ENCODE results near the gene TMEM150C. TPM values are rescaled to one million over a fixed set of nuclear protein-coding genes. Genes with fewer than 3 reads are reported as not detected.
"Not testable (repeated sequence)": the region's sequence is repeated elsewhere in the genome, so short reads cannot be mapped to it uniquely, and the experiment has no call there.

TMEM150C gene
- total RNA-seq, 1 donor from 2014 or later, result 8.5 TPM

DNA sequence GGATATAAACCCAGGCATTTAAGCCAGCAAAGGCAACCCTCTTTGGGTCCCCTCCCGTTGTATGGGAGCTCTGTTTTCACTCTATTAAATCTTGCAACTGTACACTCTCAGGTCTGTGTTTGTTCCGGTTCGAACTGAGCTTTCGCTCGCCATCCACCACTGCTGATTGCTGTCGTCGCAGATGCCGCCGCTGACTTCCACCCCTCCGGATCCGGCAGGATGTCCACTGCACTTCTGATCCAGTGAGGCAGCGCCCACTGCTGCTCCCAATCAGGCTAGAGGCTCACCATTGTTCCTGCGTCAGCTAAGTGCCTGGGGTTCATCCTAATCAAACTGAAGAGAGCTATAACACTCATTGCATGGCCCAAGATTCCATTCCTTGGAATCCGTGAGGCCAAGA, 82.2 kb downstream of the TMEM150C start:
- no peak overlapping the region for H3K27ac Mint-ChIP-seq (ENCODE audit: unreplicated experiment)
- H3K4me3 Mint-ChIP-seq, result no peak overlapping the region
- no peaks in the 10 kb centered on the region for H3K27me3 Mint-ChIP-seq (ENCODE audit: low read depth)
- peaks cover 6% of the 10 kb centered on the region for H3K9me3 Mint-ChIP-seq
- peaks cover 5% of the 10 kb centered on the region for H3K36me3 Mint-ChIP-seq (ENCODE audit: low read depth)
- DNase-seq (ENCODE audit: low read depth, low spot score), result no peak
- TF ChIP-seq, protein P1, sequence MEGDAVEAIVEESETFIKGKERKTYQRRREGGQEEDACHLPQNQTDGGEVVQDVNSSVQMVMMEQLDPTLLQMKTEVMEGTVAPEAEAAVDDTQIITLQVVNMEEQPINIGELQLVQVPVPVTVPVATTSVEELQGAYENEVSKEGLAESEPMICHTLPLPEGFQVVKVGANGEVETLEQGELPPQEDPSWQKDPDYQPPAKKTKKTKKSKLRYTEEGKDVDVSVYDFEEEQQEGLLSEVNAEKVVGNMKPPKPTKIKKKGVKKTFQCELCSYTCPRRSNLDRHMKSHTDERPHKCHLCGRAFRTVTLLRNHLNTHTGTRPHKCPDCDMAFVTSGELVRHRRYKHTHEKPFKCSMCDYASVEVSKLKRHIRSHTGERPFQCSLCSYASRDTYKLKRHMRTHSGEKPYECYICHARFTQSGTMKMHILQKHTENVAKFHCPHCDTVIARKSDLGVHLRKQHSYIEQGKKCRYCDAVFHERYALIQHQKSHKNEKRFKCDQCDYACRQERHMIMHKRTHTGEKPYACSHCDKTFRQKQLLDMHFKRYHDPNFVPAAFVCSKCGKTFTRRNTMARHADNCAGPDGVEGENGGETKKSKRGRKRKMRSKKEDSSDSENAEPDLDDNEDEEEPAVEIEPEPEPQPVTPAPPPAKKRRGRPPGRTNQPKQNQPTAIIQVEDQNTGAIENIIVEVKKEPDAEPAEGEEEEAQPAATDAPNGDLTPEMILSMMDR (conservative IDR thresholded peaks at IDR 0.05), result no peak
- peaks cover 6% of the 10 kb centered on the region for H3K4me1 Mint-ChIP-seq

GRCh38 chr4:82477469-82477868, 84.3 kb downstream of the TMEM150C start:
- H3K4me3 Mint-ChIP-seq; H3K27ac Mint-ChIP-seq (ENCODE audit: unreplicated experiment); H3K27me3 Mint-ChIP-seq (ENCODE audit: low read depth); H3K4me1 Mint-ChIP-seq; H3K36me3 Mint-ChIP-seq (ENCODE audit: low read depth); DNase-seq (ENCODE audit: low read depth, low spot score); H3K9me3 Mint-ChIP-seq: not testable (repeated sequence)

DNA sequence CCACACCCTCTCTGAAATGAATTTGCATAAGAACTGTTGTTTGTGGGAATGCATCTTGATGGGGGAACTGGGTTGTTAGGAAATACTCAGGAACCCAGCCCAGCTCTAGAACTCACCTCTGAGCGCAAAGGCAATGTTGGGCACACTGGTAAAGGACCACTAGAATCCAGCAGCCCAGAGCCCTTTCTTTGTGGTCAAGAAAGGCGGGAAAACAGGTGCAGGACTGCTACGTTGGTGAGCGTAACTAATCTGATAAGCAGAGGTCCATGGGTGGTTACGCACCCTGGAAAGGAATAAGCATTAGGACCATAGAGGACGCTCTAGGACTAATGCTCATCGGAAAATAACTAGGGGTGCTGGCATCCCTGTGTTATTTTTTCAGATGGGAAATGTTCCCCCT, 85.9 kb downstream of the TMEM150C start:
- DNase-seq (ENCODE audit: low read depth, low spot score); H3K4me1 Mint-ChIP-seq; H3K4me3 Mint-ChIP-seq; H3K36me3 Mint-ChIP-seq (ENCODE audit: low read depth); H3K27ac Mint-ChIP-seq (ENCODE audit: unreplicated experiment); H3K9me3 Mint-ChIP-seq; H3K27me3 Mint-ChIP-seq (ENCODE audit: low read depth): not testable (repeated sequence)

DNA sequence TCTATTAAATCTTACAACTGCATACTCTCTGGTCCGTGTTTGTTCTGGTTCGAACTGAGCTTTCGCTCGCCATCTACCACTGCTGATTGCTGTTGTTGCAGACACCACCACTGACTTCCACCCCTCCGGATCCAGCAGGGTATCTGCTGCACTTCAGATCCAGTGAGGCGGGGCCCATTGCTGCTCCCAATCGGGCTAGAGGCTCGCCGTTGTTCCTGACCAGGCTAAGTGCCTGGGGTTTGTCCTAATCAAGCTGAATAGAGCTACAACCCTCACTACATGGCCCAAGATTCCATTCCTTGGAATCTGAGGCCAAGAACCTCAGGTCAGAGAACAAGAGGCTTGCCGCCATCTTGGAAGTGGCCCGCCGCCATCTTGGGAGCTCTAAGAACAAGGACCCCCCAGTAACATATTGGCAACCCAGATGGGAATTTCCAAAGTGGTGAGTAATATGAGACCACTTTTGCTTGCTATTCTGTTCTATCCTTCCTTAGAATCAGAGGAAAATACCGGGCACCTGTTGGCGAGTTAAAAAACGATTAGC, 88.1 kb downstream of the TMEM150C start:
- no peaks in the 10 kb centered on the region for H3K27me3 Mint-ChIP-seq (ENCODE audit: low read depth)
- no peak overlapping the region for H3K27ac Mint-ChIP-seq (ENCODE audit: unreplicated experiment)
- H3K36me3 Mint-ChIP-seq (ENCODE audit: low read depth), result peaks cover 3% of the 10 kb centered on the region
- TF ChIP-seq, protein P1 (conservative IDR thresholded peaks at IDR 0.05), result no peak
- peaks cover 6% of the 10 kb centered on the region for H3K9me3 Mint-ChIP-seq
- H3K4me1 Mint-ChIP-seq, result peaks cover 15% of the 10 kb centered on the region
- H3K4me3 Mint-ChIP-seq, result no peak overlapping the region
- DNase-seq (ENCODE audit: low read depth, low spot score), result no peak

- H3K36me3 Mint-ChIP-seq (ENCODE audit: low read depth); DNase-seq (ENCODE audit: low read depth, low spot score); H3K9me3 Mint-ChIP-seq; H3K27ac Mint-ChIP-seq (ENCODE audit: unreplicated experiment); H3K27me3 Mint-ChIP-seq (ENCODE audit: low read depth); H3K4me3 Mint-ChIP-seq: not testable (repeated sequence)
- peaks cover 15% of the 10 kb centered on the region for H3K4me1 Mint-ChIP-seq
These were observed 88.7 kb downstream of the TMEM150C start for GRCh38 chr4:82473080-82473479.

DNA sequence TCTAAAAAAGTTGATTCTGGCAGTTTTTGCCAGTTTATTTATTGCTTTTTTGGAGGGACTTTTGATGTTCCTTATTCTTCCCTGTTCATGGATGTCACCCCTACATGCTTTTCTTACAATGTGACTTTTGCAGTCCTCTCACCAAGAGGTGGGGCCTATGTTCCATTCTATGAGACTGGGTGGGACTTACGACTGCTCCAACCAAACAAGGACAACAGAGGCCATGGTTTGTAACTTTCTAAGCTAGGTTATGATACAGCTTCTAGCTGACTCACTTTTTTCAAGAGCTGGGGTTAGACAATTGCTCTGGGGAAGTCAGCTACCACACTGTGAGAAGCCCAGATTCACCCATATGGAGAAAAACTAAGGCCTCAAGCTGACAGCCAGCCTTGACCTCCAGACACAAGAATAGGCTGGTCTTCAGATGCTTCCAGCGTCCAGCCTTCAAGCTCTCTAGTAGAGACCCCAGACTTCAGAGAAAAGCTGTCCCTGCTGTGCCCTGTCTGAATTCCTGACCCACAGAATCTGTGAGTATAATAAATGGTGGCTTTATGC, 91.9 kb downstream of the TMEM150C start:
- H3K36me3 Mint-ChIP-seq (ENCODE audit: low read depth), result peaks cover 11% of the 10 kb centered on the region
- H3K4me3 Mint-ChIP-seq, result no peak overlapping the region
- H3K4me1 Mint-ChIP-seq, result peaks cover 16% of the 10 kb centered on the region
- H3K9me3 Mint-ChIP-seq, result peaks cover 4% of the 10 kb centered on the region
- H3K27me3 Mint-ChIP-seq (ENCODE audit: low read depth), result no peaks in the 10 kb centered on the region
- TF ChIP-seq, protein P1 (conservative IDR thresholded peaks at IDR 0.05), result no peak
- DNase-seq (ENCODE audit: low read depth, low spot score), result no peak
- peak overlapping the region; percentile 2 for H3K27ac Mint-ChIP-seq (ENCODE audit: unreplicated experiment)

GRCh38 chr4:82467471-82467870, 94.3 kb downstream of the TMEM150C start:
- no peak for DNase-seq (ENCODE audit: low read depth, low spot score)

More at GRCh38 chr4:82467471-82467870, 94.3 kb downstream of the TMEM150C start:
- peaks cover 20% of the 10 kb centered on the region for H3K36me3 Mint-ChIP-seq (ENCODE audit: low read depth)
- no peak overlapping the region for H3K4me3 Mint-ChIP-seq
- TF ChIP-seq, protein P1 (conservative IDR thresholded peaks at IDR 0.05), result no peak
- peaks cover 24% of the 10 kb centered on the region for H3K4me1 Mint-ChIP-seq
- peaks cover 4% of the 10 kb centered on the region for H3K9me3 Mint-ChIP-seq
- H3K27me3 Mint-ChIP-seq (ENCODE audit: low read depth), result no peaks in the 10 kb centered on the region
- peak overlapping the region; percentile 37 for H3K27ac Mint-ChIP-seq (ENCODE audit: unreplicated experiment)

Measured in neural crest cell (in vitro differentiated cells).